ENCODE results near the gene RPLP2. TPM values are rescaled to one million over a fixed set of nuclear protein-coding genes. Genes with fewer than 3 reads are reported as not detected.

The RPLP2 gene
- polyA plus RNA-seq, 1 donor (not counting 4 experiments of a cell fraction or from before 2014, with no cell fraction given) = 632 TPM

GRCh38 chr11:858053-858761, 48.4 kb downstream of the RPLP2 start:
- dilution Hi-C loops (cut with MboI; ENCODE audit: extremely low pct_ligation_motif_present, low sequenced_read_pairs) = no loop called here
- Histone ChIP-seq H3K4me3 (ENCODE audit: control insufficient read depth in 2 of 3, extremely low read depth in 1 of 3, insufficient read depth in 2 of 3, low read depth in 1 of 3, low read length in 3 of 3) (no peak overlapping the region), H3K4me2 (ENCODE audit: control insufficient read depth, extremely low read depth, insufficient read depth, low read depth, low read length) (no peak overlapping the region), H3K9me1 (ENCODE audit: control insufficient read depth, extremely low read depth, insufficient read depth, low read length) (no peaks in the 10 kb centered on the region), H3K79me2 (ENCODE audit: control insufficient read depth, insufficient read depth, low read length) (no peaks in the 10 kb centered on the region), H4K20me1 (ENCODE audit: control insufficient read depth, extremely low read depth, insufficient read depth, low read length) (peaks cover 9% of the 10 kb centered on the region), H3K9me3 (ENCODE audit: control insufficient read depth, low read depth, low read length) (no peaks in the 10 kb centered on the region), H3K9ac (ENCODE audit: control insufficient read depth, extremely low read depth, insufficient read depth, low read length) (no peak overlapping the region), H3K4me1 (ENCODE audit: control insufficient read depth, extremely low read depth, insufficient read depth, low read length) (peaks cover 4% of the 10 kb centered on the region), H3K36me3 (ENCODE audit: control insufficient read depth in 2 of 2, extremely low read depth in 1 of 2, insufficient read depth in 2 of 2, low read length in 2 of 2) (peaks cover 4 to 8% of the 10 kb centered on the region in 2 experiments), H3K27ac (ENCODE audit: control insufficient read depth, insufficient read depth, low read length) (no peak overlapping the region), H3K27me3 (ENCODE audit: control insufficient read depth, extremely low read depth, insufficient read depth, low read length) (no peaks in the 10 kb centered on the region), H2AFZ (ENCODE audit: control insufficient read depth, low read length) (no peak overlapping the region)
- TF ChIP-seq, protein P1, sequence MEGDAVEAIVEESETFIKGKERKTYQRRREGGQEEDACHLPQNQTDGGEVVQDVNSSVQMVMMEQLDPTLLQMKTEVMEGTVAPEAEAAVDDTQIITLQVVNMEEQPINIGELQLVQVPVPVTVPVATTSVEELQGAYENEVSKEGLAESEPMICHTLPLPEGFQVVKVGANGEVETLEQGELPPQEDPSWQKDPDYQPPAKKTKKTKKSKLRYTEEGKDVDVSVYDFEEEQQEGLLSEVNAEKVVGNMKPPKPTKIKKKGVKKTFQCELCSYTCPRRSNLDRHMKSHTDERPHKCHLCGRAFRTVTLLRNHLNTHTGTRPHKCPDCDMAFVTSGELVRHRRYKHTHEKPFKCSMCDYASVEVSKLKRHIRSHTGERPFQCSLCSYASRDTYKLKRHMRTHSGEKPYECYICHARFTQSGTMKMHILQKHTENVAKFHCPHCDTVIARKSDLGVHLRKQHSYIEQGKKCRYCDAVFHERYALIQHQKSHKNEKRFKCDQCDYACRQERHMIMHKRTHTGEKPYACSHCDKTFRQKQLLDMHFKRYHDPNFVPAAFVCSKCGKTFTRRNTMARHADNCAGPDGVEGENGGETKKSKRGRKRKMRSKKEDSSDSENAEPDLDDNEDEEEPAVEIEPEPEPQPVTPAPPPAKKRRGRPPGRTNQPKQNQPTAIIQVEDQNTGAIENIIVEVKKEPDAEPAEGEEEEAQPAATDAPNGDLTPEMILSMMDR (optimal IDR thresholded peaks at IDR 0.05 in 1 of 3, IDR thresholded peaks at IDR 0.05 in 1 of 3, conservative IDR thresholded peaks at IDR 0.05 in 1 of 3; ENCODE audit: extremely low read depth in 1 of 3, insufficient read depth in 2 of 3, low read length in 3 of 3) = no peak
- TF ChIP-seq EZH2 (IDR thresholded peaks at IDR 0.05; ENCODE audit: low read length) = no peak
- FAIRE-seq = no peak
- no peak for DNase-seq (ENCODE audit: low read depth, low spot score)

GRCh38 chr11:858762-859339, 49.1 kb downstream of the RPLP2 start:
- no peak overlapping the region for H3K9ac ChIP-seq (ENCODE audit: control insufficient read depth, extremely low read depth, insufficient read depth, low read length)
- TF ChIP-seq EZH2 (IDR thresholded peaks at IDR 0.05; ENCODE audit: low read length) = no peak
- TF ChIP-seq, protein P1 (optimal IDR thresholded peaks at IDR 0.05 in 1 of 3, IDR thresholded peaks at IDR 0.05 in 1 of 3, conservative IDR thresholded peaks at IDR 0.05 in 1 of 3; ENCODE audit: extremely low read depth in 1 of 3, insufficient read depth in 2 of 3, low read length in 3 of 3) = no peak
- dilution Hi-C loops (cut with MboI; ENCODE audit: extremely low pct_ligation_motif_present, low sequenced_read_pairs) = no loop called here
- H3K79me2 ChIP-seq (ENCODE audit: control insufficient read depth, insufficient read depth, low read length) = no peaks in the 10 kb centered on the region
- peaks cover 4% of the 10 kb centered on the region for H3K4me1 ChIP-seq (ENCODE audit: control insufficient read depth, extremely low read depth, insufficient read depth, low read length)
- no peaks in the 10 kb centered on the region for H3K9me3 ChIP-seq (ENCODE audit: control insufficient read depth, low read depth, low read length)
- H3K27ac ChIP-seq (ENCODE audit: control insufficient read depth, insufficient read depth, low read length) = no peak overlapping the region
- peaks cover 8% of the 10 kb centered on the region in 2 experiments for H3K36me3 ChIP-seq (ENCODE audit: control insufficient read depth in 2 of 2, extremely low read depth in 1 of 2, insufficient read depth in 2 of 2, low read length in 2 of 2)
- peaks cover 9% of the 10 kb centered on the region for H4K20me1 ChIP-seq (ENCODE audit: control insufficient read depth, extremely low read depth, insufficient read depth, low read length)
- no peaks in the 10 kb centered on the region for H3K9me1 ChIP-seq (ENCODE audit: control insufficient read depth, extremely low read depth, insufficient read depth, low read length)
- H2AFZ ChIP-seq (ENCODE audit: control insufficient read depth, low read length) = no peak overlapping the region
- H3K4me2 ChIP-seq (ENCODE audit: control insufficient read depth, extremely low read depth, insufficient read depth, low read depth, low read length) = no peak overlapping the region
- FAIRE-seq = no peak
- no peak overlapping the region for H3K4me3 ChIP-seq (ENCODE audit: control insufficient read depth in 2 of 3, extremely low read depth in 1 of 3, insufficient read depth in 2 of 3, low read depth in 1 of 3, low read length in 3 of 3)
- H3K27me3 ChIP-seq (ENCODE audit: control insufficient read depth, extremely low read depth, insufficient read depth, low read length) = no peaks in the 10 kb centered on the region
- DNase-seq (ENCODE audit: low read depth, low spot score) = no peak
